ENCODE measurements around the gene PARD3. TPM values are rescaled to one million over a fixed set of nuclear protein-coding genes. Genes with fewer than 3 reads are reported as not detected.

PARD3 gene
- total RNA-seq, 3 donors from 2014 or later, result 48.2 to 93.7 (median 60.6) TPM

DNA sequence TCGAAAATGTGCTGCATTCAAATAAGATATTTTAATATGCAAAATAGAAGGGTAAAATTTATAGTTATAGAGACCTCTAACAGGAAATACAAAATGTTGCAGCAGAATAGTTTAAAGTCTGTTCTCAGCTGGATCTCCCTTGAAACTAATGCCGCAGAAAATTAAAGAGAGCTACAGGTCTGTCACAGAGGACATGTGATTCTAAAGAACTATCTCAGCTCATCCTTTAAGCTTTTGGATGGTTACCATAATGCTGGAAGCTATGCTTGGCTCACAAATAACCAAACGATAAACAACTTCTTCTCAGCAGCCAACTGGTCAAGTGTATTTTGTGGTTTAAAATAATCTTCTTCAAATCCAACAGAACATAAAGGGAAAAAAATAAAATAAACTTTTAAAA, 353.0 kb downstream of the PARD3 start:
- H3K27me3 ChIP-seq, result no peaks in the 10 kb centered on the region
- H3K4me1 ChIP-seq, result no peaks in the 10 kb centered on the region
- no peak overlapping the region for H3K27ac ChIP-seq
- H3K36me3 ChIP-seq, result no peaks in the 10 kb centered on the region
- TF ChIP-seq POLR2AphosphoS5 (IDR thresholded peaks at IDR 0.05) (no peak), POLR2A (IDR thresholded peaks at IDR 0.05) (no peak)
- TF ChIP-seq, protein P1, sequence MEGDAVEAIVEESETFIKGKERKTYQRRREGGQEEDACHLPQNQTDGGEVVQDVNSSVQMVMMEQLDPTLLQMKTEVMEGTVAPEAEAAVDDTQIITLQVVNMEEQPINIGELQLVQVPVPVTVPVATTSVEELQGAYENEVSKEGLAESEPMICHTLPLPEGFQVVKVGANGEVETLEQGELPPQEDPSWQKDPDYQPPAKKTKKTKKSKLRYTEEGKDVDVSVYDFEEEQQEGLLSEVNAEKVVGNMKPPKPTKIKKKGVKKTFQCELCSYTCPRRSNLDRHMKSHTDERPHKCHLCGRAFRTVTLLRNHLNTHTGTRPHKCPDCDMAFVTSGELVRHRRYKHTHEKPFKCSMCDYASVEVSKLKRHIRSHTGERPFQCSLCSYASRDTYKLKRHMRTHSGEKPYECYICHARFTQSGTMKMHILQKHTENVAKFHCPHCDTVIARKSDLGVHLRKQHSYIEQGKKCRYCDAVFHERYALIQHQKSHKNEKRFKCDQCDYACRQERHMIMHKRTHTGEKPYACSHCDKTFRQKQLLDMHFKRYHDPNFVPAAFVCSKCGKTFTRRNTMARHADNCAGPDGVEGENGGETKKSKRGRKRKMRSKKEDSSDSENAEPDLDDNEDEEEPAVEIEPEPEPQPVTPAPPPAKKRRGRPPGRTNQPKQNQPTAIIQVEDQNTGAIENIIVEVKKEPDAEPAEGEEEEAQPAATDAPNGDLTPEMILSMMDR (IDR thresholded peaks at IDR 0.05), result no peak
- H3K4me3 ChIP-seq, result no peak overlapping the region
- no peaks in the 10 kb centered on the region for H3K9me3 ChIP-seq
- intact Hi-C loops (cut with DNase I; ENCODE audit: low total_unique reads), result no loop called here
- no peak for DNase-seq (ENCODE audit: low spot score in 2 of 2)

DNA sequence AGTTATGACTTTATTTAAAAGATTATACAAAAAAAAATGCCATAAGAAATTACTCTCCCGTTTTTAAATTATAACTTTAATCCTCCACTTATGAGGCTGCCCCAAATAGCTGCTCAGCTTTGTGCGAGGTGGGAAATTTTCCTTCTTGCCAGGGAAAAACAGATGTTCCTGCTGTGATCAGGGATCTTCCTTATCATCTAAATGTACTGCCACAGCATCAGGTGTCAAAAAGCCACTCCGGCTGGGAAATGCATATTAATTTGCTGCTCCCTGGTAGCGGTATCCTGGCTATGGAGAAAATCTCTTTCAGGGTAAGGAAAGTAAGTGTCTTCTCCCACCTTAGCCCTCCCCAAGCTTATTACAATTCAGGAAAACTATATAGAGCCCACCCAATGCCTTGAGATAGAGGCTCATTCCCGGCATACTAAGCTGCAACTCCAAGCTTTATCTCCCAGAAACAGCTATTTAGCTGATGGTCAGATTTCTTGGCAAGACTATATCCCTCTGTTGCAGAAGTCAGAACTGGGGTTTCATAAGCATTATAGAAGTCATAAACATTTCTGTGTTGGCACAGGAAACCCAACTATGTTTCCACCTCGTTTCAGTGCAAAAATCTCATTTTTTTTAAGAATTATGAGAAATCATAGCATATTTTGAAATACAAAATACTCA, 360.4 kb downstream of the PARD3 start:
- Histone ChIP-seq H3K4me1 (no peaks in the 10 kb centered on the region), H3K27me3 (no peaks in the 10 kb centered on the region), H3K4me3 (no peak overlapping the region), H3K36me3 (no peaks in the 10 kb centered on the region), H3K27ac (no peak overlapping the region), H3K9me3 (no peaks in the 10 kb centered on the region)
- no peak for DNase-seq (ENCODE audit: low spot score in 2 of 2)
- intact Hi-C loops (cut with DNase I; ENCODE audit: low total_unique reads), result no loop called here
- no peak for TF ChIP-seq POLR2AphosphoS5 (IDR thresholded peaks at IDR 0.05)
- TF ChIP-seq, protein P1 (IDR thresholded peaks at IDR 0.05), result no peak

GRCh38 chr10:34449836-34450235, 365.3 kb downstream of the PARD3 start:
- H3K27me3 ChIP-seq, result no peaks in the 10 kb centered on the region
- H3K36me3 ChIP-seq, result no peaks in the 10 kb centered on the region
- no peak overlapping the region for H3K4me3 ChIP-seq
- DNase-seq (ENCODE audit: low spot score in 2 of 2), result no peak
- no peaks in the 10 kb centered on the region for H3K4me1 ChIP-seq
- TF ChIP-seq, protein P1 (IDR thresholded peaks at IDR 0.05), result no peak
- TF ChIP-seq POLR2AphosphoS5 (IDR thresholded peaks at IDR 0.05) (no peak), POLR2A (IDR thresholded peaks at IDR 0.05) (no peak)
- no peaks in the 10 kb centered on the region for H3K9me3 ChIP-seq
- intact Hi-C loops (cut with DNase I; ENCODE audit: low total_unique reads), result no loop called here
- H3K27ac ChIP-seq, result no peak overlapping the region

- no peaks in the 10 kb centered on the region for H3K9me3 ChIP-seq
These were observed 369.0 kb downstream of the PARD3 start for GRCh38 chr10:34446049-34446448.

More at GRCh38 chr10:34446049-34446448, 369.0 kb downstream of the PARD3 start:
- no peaks in the 10 kb centered on the region for H3K27me3 ChIP-seq
- H3K4me1 ChIP-seq, result no peaks in the 10 kb centered on the region
- TF ChIP-seq POLR2A (IDR thresholded peaks at IDR 0.05) (no peak), POLR2AphosphoS5 (IDR thresholded peaks at IDR 0.05) (no peak)
- TF ChIP-seq, protein P1 (IDR thresholded peaks at IDR 0.05), result no peak
- intact Hi-C loops (cut with DNase I; ENCODE audit: low total_unique reads), result no loop called here
- H3K4me3 ChIP-seq, result no peak overlapping the region
- no peak overlapping the region for H3K27ac ChIP-seq
- H3K36me3 ChIP-seq, result no peaks in the 10 kb centered on the region
- DNase-seq (ENCODE audit: low spot score in 2 of 2), result no peak
